Testis (tissue), 2 donors: Measurements from ENCODE around the gene TMTC4.

ENCODE experiments used
- CTCF ChIP-seq, 3 experiments: fragments of 450-650 bp in 2 of 3; fragments of 200-600 bp in 1 of 3; sonication (generic) in 1 of 3; IDR thresholded peaks; one replicate each; pipeline ENCODE4 v1.5.1; 2016 to 2019; ENCODE audit warnings: antibody characterized with exemption in 3 of 3, mild to moderate bottlenecking in 2 of 3, moderate library complexity in 1 of 3
- POLR2A ChIP-seq: fragments of 450-650 bp; IDR thresholded peaks from one replicate; pipeline ENCODE4 v1.6.1; 2017; ENCODE audit warnings: antibody characterized with exemption, mild to moderate bottlenecking, moderate library complexity

- no peak for TF ChIP-seq CTCF (IDR thresholded peaks at IDR 0.05)
- TF ChIP-seq POLR2A = no peak
Observed at GRCh38 chr13:100645382-100645781, 29.2 kb downstream of the TMTC4 start.
